Pons (tissue), 1 donor: ENCODE data around the gene CARD11.

Experiments used
- DNase-seq: peaks from one replicate; pipeline ENCODE4 v3.0.0-alpha.2; 2016; ENCODE audit warnings: low spot score

Gene CARD11

GRCh38 chr7:2940466-2940865 lies 103.2 kb downstream of the CARD11 start:
- no peak for DNase-seq

DNA sequence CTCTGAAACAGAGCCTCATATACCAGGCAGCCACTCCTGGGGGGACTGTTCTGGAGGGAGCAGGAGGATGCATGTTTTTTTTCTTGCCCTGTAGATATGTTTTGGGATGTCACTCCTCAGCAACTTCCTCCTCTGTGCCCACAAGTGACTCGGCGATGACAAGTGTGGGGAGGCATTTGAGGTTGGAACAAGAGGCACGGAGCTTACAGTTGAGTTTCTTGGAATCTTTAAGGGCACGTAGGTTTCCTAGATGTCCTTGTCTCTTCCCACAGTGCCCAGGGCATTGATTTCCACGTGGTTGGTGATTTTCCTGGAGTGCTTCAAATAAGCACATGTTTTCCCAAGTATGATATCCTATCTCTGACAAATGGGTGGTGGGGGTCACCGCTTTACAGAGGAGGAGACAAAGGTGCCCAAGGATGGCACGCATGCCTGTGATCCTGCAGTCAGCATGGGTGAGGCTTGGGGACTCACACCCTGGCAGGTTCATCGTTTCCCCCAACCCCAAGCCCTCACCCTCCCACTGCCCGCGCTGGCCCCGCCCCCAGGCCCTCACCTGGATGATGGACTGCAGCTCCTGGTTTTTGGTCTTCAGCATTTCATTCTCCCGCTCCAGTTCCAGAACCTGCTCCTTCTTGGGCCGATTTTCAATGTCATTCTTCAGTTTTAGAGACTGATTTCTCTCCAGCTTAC lies 104.3 kb downstream of the CARD11 start:
- no peak for DNase-seq

GRCh38 chr7:2938514-2939192 lies 105.0 kb downstream of the CARD11 start:
- no peak for DNase-seq

DNA sequence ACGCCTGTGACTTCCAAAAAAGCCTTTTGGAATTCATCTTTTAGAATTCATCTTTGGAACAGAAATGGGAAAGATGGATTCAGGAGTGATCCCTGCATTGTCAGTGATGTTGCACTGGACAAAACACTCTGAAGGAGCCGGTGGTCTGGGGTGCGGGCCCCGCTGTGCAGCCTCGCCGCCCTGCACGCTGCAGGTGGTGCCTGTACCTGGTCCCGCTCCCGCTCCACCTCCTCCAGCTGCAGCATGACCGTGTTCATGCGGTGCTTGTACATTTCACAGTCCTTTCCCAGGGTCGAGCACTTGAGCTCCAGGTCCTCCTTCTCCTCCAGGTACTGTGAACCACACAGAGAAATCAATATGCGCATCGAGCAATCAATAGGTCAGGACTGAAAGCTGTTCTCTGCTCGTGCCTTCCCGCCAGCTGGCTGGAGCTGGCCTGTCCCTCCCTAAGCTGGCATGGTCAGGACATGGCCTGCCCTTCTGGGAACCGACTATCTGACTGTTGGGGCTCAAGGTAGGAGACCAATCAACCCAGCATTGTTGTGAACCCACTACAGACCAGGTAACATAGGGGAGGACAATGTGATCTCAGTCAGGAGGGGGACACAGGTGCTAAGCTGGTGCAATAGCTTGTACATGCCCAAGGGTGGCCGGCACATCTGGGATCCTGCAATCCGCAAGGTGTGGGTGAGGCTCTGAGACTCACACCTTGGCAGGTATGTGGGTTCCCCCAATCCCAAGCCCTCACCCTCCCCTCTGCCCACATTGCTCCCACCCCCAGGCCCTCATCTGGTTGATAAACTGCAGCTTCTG lies 105.8 kb downstream of the CARD11 start:
- no peak for DNase-seq

- DNase-seq: no peak
Measured at GRCh38 chr7:2936891-2937580, 106.6 kb downstream of the CARD11 start.

GRCh38 chr7:2936301-2936700 lies 107.4 kb downstream of the CARD11 start:
- DNase-seq: no peak

- peak; percentile 20 for DNase-seq
Measured at GRCh38 chr7:2934984-2935740, 108.5 kb downstream of the CARD11 start.

GRCh38 chr7:2934211-2934731 lies 109.4 kb downstream of the CARD11 start:
- no peak for DNase-seq

DNA sequence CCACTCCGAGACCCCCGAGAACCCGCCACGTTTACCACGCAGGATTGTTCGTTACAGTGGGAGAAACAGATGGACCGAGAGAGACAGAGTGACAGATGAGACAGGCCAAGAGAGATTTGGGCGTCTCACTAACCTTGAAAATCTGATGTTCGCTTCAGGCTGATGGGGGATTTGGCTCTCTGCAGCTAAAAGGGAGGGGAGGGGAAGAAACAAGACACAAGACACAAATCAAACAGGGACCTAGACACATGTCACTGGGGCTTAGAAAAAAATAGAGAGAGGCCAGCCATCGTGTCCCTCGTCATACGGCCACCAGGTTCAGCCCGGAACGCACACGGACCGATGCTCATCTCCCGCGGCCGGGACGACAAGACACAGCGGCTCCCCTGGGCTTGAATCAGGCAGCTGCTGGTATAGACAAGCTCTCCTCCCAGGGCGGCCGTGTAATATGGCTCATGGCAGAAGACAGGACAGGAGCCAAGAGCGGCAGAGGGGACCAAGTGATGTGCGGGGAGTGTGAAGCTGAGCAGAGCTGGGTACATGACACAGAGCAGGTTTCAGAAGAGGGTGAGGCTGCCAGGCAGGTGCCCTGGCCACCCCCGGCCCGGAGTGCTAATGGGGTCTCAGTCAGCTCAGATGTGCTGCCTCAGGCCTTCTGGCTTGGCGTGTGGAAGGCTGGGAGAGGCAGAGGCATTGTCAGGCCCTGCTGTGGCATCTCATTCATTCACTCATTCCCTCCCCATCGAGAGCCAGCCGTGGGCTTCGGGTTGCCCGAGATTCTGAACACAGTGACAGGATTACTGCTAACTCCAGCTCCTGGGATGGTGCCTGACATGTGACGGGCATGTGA lies 111.0 kb downstream of the CARD11 start:
- no peak for DNase-seq

GRCh38 chr7:2931034-2931415 lies 112.6 kb downstream of the CARD11 start:
- no peak for DNase-seq

DNA sequence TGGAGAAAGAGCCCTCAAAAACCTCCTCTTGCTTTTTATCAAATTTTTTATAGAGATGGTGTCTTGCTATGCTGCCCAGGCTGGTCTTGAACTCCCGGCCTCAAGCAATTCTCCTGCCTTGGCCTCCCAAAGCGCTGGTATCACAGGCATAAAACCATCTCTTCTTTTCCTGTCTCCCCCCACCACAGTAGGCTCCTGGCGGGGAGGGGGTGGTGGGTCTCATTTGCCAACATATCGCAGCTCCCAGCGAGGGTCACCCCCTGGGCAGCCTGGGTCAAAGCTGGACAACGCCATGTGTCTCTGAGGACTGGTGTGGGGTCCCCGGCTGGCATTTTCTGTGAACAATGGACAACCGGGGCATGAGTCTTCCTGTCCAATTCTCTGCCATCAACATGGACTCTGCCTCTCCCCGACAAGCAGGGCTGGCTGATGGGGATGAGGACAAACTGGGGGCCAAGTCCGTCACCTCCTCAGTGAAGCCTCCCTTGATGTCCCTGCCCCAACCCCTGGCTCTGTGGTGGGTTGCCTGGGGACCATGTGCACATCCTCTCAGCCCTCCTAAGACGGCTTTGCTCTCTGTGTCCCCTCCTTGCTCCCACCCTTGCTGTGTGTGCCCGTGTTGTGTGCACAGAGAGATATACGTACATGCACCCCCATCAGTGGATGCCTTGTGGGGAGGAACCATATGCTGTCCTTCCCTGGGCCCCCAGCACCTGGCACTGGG lies 113.2 kb downstream of the CARD11 start:
- no peak for DNase-seq

DNA sequence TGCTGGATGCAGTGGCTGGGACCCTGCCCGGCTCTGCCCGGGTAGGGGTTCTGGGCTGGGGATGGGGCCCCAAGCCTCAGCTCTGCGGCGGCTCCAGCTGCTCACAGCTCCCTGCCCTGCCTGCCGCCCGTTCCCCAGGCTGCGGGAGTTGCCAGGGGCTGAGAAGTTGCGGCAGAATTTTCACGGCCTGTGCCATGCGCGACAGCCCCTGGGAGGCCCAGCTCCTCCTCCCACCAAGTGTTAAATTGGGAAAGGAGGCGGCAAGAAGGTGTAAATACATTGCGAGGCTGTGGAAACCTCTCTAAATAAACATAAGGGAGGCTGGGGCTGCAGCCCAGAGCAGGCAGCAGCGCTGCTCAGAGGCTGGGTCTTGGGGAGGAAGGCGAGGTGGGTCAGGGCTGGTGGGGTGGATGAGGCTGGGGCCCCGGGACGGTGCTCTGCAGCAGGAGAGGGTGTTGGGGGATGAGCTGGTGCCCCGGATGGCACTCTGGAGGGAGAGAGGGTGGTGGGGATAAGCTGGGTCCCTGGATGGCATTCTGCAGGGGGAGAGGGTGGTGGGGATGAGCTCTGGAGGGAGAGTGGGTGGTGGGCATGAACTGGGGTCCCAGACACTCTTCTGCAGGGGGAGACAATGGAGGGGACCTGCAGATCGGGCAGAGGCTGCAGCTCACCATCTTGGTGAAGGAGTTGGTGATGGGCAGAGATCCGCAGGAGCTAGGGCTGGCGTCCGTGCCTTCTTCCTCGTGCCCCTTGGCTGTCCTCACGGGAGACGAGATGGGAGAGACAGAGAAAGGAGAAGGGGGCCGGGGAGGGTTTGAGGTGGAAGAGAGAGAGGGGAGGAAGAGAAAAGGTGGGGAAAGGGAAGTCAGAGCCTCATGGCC lies 114.1 kb downstream of the CARD11 start:
- no peak for DNase-seq

DNA sequence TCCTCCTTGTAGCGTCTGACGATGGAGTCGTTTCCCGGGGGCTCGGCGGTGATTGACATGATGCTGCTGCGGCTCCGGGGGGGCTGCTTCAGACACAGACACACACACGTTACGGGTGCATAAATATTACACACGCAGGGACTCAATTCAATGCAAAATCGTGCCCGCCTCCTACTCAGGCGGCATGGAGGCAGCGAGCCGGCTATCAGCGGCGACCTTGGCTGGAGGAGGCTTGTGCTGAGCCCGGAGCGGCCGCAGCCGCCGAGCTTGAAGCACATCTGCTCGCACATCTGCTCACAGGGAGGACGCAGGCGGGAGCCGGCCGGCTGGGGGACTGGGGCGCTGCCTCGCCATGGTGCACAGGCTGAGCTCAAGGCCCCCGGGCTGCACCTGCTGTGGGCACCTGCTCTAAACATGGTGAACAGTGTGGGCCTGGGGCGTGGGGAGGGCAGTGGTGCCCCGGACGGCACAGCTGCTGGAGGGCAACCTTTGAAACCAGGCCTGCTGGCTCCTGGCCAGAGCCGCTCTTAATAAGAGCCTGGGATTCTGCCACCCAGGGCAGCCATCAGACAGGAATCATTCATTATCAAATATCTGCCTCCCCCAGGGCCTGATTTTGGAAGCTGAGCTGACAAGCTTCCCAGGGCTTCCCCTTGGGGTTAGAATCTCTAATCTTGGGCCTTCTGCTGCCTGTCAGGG lies 114.9 kb downstream of the CARD11 start:
- no peak for DNase-seq

DNA sequence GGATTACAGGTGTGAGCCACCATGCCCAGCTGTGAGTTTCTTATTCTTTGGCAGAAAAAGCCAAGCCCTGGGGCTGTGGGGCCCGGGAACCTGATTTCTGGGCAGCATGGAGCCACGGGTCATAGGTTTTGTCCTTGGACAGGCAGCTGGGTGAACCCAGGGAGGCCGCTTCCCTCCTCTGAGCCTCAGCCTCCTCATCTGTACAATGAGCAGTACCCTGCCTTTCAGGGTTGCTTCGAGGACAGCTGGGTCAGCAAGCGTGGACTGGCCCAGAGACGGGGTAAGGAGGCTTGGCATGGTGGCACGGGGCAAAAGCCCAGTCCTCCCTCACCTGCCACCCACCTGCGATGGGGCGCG lies 115.4 kb downstream of the CARD11 start:
- DNase-seq: no peak

- DNase-seq: no peak
Measured at GRCh38 chr7:2927592-2927991, 116.1 kb downstream of the CARD11 start.

- DNase-seq: no peak
Measured at GRCh38 chr7:2926896-2927405, 116.7 kb downstream of the CARD11 start.

GRCh38 chr7:2926120-2926895 lies 117.4 kb downstream of the CARD11 start:
- no peak for DNase-seq
